IPS-18a (cell line): ENCODE measurements around the gene PTPRM.

Experiments used
- H3K27ac ChIP-seq: one replicate; pipeline ENCODE4 v1.5.1; 2013; ENCODE audit warnings: low read length
- H3K27me3 ChIP-seq: one replicate; pipeline ENCODE4 v1.6.1; 2013; ENCODE audit warnings: mild to moderate bottlenecking, low read length; ENCODE audit not compliant: control insufficient read depth, insufficient read depth
- H3K36me3 ChIP-seq: one replicate; pipeline ENCODE4 v1.6.1; 2013; ENCODE audit warnings: low read depth, low read length; ENCODE audit not compliant: control insufficient read depth
- H3K4me1 ChIP-seq: one replicate; pipeline ENCODE4 v1.6.1; 2013; ENCODE audit warnings: low read depth, low read length; ENCODE audit not compliant: control insufficient read depth
- H3K4me3 ChIP-seq: one replicate; pipeline ENCODE4 v1.5.1; 2013; ENCODE audit warnings: low read length
- H3K9ac ChIP-seq: one replicate; pipeline ENCODE4 v1.6.1; 2013; ENCODE audit warnings: mild to moderate bottlenecking, low read length, moderate library complexity
- H3K9me3 ChIP-seq: one replicate; pipeline ENCODE4 v1.6.1; 2013; ENCODE audit warnings: low read depth, low read length; ENCODE audit not compliant: control insufficient read depth

PTPRM gene

GRCh38 chr18:8117006-8117371 is 549.9 kb downstream of the PTPRM start:
- no peaks in the 10 kb centered on the region for H3K4me1 ChIP-seq
- no peaks in the 10 kb centered on the region for H3K9me3 ChIP-seq
- H3K9ac ChIP-seq = no peak overlapping the region
- H3K27me3 ChIP-seq = no peaks in the 10 kb centered on the region
- H3K4me3 ChIP-seq = no peak overlapping the region
- H3K36me3 ChIP-seq = no peaks in the 10 kb centered on the region
- H3K27ac ChIP-seq = no peak overlapping the region

GRCh38 chr18:8121101-8121500 is 554.0 kb downstream of the PTPRM start:
- no peaks in the 10 kb centered on the region for H3K9me3 ChIP-seq

GRCh38 chr18:8121942-8122480 is 554.9 kb downstream of the PTPRM start:
- Histone ChIP-seq H3K9ac (no peak overlapping the region), H3K27me3 (no peaks in the 10 kb centered on the region), H3K9me3 (no peaks in the 10 kb centered on the region), H3K4me1 (no peaks in the 10 kb centered on the region), H3K27ac (no peak overlapping the region), H3K4me3 (no peak overlapping the region), H3K36me3 (no peaks in the 10 kb centered on the region)

More at GRCh38 chr18:8121101-8121500, 554.0 kb downstream of the PTPRM start:
- Histone ChIP-seq H3K27me3 (no peaks in the 10 kb centered on the region), H3K9ac (no peak overlapping the region), H3K27ac (no peak overlapping the region), H3K36me3 (no peaks in the 10 kb centered on the region), H3K4me1 (no peaks in the 10 kb centered on the region), H3K4me3 (no peak overlapping the region)

DNA sequence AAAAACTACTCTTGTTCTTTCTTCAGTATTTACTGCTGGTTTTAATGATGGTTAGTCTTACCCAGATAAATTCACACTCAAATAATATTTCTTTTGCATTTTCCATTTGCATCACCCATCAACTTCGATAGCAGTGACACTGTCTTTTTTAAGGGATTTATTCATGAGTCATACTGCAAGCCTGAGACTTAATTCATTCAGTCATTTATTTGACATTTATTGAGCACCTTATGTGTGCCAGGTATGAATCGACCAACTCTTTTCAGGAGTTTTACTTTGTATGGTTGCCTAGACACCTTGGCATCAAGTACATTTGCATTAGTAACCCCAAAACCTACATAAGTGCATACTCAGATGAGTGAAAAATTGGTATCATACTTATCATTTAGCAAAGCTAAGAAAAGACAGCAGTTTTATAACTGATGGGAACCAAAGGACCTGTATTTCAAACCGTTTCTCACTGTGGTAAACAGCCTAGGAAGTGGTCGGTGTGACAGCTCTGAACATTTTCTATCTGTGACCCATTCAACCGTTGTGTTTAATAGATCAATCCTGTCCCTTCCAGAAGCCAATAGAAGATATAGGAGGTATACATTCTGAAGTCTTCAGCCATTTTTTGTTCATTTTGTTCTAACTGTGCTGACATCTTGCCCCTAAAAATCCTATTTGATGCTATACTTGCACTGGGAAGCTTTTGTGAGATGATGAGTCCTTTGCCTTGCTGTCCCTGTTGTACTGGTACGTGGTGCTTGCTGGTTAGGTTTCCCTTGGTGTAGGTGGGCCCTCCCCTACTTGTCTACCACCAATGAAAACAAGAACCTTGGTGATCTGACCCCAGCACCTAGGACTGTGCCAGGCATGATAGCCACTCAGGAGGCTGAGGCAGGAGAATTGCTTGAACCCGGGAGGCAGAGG is 557.4 kb downstream of the PTPRM start:
- Histone ChIP-seq H3K9me3 (no peaks in the 10 kb centered on the region), H3K9ac (no peak overlapping the region), H3K4me3 (no peak overlapping the region), H3K4me1 (no peaks in the 10 kb centered on the region), H3K36me3 (no peaks in the 10 kb centered on the region), H3K27ac (no peak overlapping the region), H3K27me3 (no peaks in the 10 kb centered on the region)

- H3K9ac ChIP-seq = no peak overlapping the region
- H3K4me1 ChIP-seq = no peaks in the 10 kb centered on the region
- H3K4me3 ChIP-seq = no peak overlapping the region
- H3K36me3 ChIP-seq = no peaks in the 10 kb centered on the region
- no peak overlapping the region for H3K27ac ChIP-seq
- H3K27me3 ChIP-seq = no peaks in the 10 kb centered on the region
- no peaks in the 10 kb centered on the region for H3K9me3 ChIP-seq
These were observed 563.0 kb downstream of the PTPRM start for GRCh38 chr18:8130096-8130495.

DNA sequence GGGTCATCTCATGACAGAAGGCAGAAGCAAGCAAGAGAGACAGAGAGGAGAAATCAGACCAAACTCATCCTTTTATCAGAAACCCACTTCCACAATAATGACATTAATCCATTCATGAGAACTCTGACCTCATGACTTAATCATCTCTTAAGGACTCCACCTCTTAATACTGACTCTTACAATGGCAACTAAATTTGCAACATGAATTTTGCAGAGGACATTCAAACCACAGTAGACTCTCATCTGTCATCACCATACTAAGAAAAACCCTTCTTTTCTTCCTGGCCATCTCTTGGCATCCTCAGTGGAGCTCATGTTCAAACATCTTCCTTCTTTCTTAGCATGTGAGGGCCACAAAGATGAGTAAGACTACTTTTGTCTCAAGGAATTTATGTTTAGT is 565.9 kb downstream of the PTPRM start:
- Histone ChIP-seq H3K27me3 (no peaks in the 10 kb centered on the region), H3K9ac (no peak overlapping the region), H3K27ac (no peak overlapping the region), H3K4me3 (no peak overlapping the region), H3K4me1 (no peaks in the 10 kb centered on the region), H3K9me3 (no peaks in the 10 kb centered on the region), H3K36me3 (no peaks in the 10 kb centered on the region)

DNA sequence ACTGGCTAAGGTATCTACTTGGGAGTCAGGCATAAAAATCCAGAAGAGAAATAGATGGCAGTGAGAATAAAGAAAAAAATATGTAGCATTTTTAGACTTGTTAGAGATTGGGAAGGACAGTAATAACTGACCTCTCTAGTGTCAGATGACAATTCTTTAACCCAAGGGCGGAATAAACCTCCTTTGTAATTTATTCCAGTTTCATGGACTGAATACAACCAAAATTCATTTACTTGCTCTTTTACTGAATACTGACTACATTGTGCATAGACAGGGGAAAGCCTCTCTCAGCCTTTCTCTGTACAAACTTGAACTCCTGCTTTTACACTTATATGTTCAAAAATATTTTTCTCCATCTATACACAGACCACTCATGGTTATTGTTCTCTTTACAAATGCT is 566.8 kb downstream of the PTPRM start:
- Histone ChIP-seq H3K9me3 (no peaks in the 10 kb centered on the region), H3K9ac (no peak overlapping the region), H3K27ac (no peak overlapping the region), H3K4me1 (no peaks in the 10 kb centered on the region), H3K27me3 (no peaks in the 10 kb centered on the region), H3K4me3 (no peak overlapping the region), H3K36me3 (no peaks in the 10 kb centered on the region)

- Histone ChIP-seq H3K9ac (no peak overlapping the region), H3K9me3 (no peaks in the 10 kb centered on the region), H3K27me3 (no peaks in the 10 kb centered on the region), H3K27ac (no peak overlapping the region), H3K36me3 (no peaks in the 10 kb centered on the region), H3K4me1 (no peaks in the 10 kb centered on the region), H3K4me3 (no peak overlapping the region)
These were observed 572.0 kb downstream of the PTPRM start for GRCh38 chr18:8139127-8139527.

DNA sequence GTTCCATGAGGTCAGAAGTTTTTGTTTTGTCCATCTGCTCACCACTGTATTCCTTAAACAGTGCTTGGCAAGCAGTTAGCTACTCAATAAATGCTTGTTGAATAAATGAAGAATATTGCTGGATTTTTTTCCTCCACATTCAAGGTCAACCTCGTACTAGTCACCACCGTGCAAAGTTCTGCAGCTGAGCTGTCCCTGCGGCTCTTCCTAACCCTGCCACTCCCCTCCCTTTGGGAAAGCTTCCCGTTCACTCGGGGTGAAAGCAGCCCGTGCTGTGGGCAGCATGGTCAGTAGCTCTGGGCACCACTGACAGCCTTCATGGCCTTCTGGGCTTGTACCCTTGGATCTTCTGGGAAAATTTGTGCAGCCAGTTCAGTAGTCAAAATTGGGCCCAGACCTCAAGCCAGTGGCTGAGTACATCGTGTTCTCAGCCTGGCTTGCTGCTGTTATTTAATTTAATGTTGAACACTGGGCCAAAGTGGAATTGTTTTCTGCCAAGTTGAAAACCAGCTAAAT is 572.8 kb downstream of the PTPRM start:
- H3K4me3 ChIP-seq = no peak overlapping the region
- no peaks in the 10 kb centered on the region for H3K27me3 ChIP-seq
- no peaks in the 10 kb centered on the region for H3K36me3 ChIP-seq
- H3K9me3 ChIP-seq = no peaks in the 10 kb centered on the region
- H3K9ac ChIP-seq = no peak overlapping the region
- no peak overlapping the region for H3K27ac ChIP-seq
- H3K4me1 ChIP-seq = no peaks in the 10 kb centered on the region

DNA sequence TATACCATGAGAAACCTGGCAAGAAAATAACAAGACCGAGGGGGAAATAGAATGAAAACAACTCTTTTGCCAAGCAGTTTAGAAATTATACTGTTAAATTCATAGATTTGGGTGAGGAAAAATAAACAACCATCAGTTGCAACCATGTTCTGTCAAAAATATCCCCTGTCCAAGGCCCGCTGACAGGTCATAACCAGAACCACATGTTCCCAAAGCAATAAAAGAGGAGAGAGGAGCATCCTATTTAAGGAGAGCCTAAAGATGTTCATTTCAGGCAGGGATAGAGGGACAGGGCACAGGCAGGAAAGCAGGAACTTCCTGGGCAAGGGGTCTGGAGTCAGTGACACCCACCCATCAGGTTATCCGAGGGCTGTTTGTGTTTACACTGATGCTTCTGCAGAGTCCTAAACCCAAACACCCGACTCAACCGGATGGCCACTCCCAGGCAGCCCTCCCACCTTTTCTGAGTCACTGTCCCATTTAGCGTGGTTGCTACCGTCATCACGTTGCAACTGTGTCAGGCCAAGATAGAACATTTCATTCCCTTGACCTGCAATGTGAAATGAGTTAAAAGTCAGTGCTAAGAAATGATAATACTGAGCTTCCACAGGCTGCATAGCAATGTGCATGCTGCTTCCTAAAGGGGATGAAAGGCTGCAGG is 573.9 kb downstream of the PTPRM start:
- Histone ChIP-seq H3K9ac (no peak overlapping the region), H3K4me1 (no peaks in the 10 kb centered on the region), H3K27ac (no peak overlapping the region), H3K36me3 (no peaks in the 10 kb centered on the region), H3K9me3 (no peaks in the 10 kb centered on the region), H3K4me3 (no peak overlapping the region), H3K27me3 (no peaks in the 10 kb centered on the region)

GRCh38 chr18:8142131-8142711 is 575.1 kb downstream of the PTPRM start:
- no peaks in the 10 kb centered on the region for H3K9me3 ChIP-seq
- H3K27me3 ChIP-seq = no peaks in the 10 kb centered on the region
- no peaks in the 10 kb centered on the region for H3K4me1 ChIP-seq
- H3K9ac ChIP-seq = no peak overlapping the region
- H3K36me3 ChIP-seq = no peaks in the 10 kb centered on the region
- H3K27ac ChIP-seq = no peak overlapping the region
- no peak overlapping the region for H3K4me3 ChIP-seq
